ENCODE measurements around the gene RALGPS1.

Gene RALGPS1

GRCh38 chr9:127224178-127224882 is 309.7 kb downstream of the RALGPS1 start:
- peak; percentile 90 for DNase-seq (ENCODE audit: low spot score)

GRCh38 chr9:127224883-127225739 is 310.5 kb downstream of the RALGPS1 start:
- peak; percentile 100 for DNase-seq (ENCODE audit: low spot score)

- DNase-seq (ENCODE audit: low spot score): no peak
Observed at GRCh38 chr9:127225801-127226625, 311.4 kb downstream of the RALGPS1 start.

GRCh38 chr9:127229691-127230417 is 315.3 kb downstream of the RALGPS1 start:
- DNase-seq (ENCODE audit: low spot score): no peak

GRCh38 chr9:127231666-127232065 is 317.1 kb downstream of the RALGPS1 start:
- no peak for DNase-seq (ENCODE audit: low spot score)

GRCh38 chr9:127232833-127233549 is 318.4 kb downstream of the RALGPS1 start:
- no peak for DNase-seq (ENCODE audit: low spot score)

GRCh38 chr9:127233550-127233949 is 319.0 kb downstream of the RALGPS1 start:
- DNase-seq (ENCODE audit: low spot score): no peak

GRCh38 chr9:127233989-127234388 is 319.4 kb downstream of the RALGPS1 start:
- DNase-seq (ENCODE audit: low spot score): no peak

GRCh38 chr9:127237801-127238200 is 323.2 kb downstream of the RALGPS1 start:
- DNase-seq (ENCODE audit: low spot score): no peak

GRCh38 chr9:127241354-127241753 is 326.8 kb downstream of the RALGPS1 start:
- DNase-seq (ENCODE audit: low spot score): no peak

- DNase-seq (ENCODE audit: low spot score): peak; percentile 97
Observed at GRCh38 chr9:127244609-127245601, 330.3 kb downstream of the RALGPS1 start.

GRCh38 chr9:127245637-127246164 is 331.1 kb downstream of the RALGPS1 start:
- DNase-seq (ENCODE audit: low spot score): no peak

- no peak for DNase-seq (ENCODE audit: low spot score)
Observed at GRCh38 chr9:127248241-127248640, 333.7 kb downstream of the RALGPS1 start.

- no peak for DNase-seq (ENCODE audit: low spot score)
Observed at GRCh38 chr9:127249877-127250276, 335.3 kb downstream of the RALGPS1 start.

- no peak for DNase-seq (ENCODE audit: low spot score)
Observed at GRCh38 chr9:127250896-127251391, 336.4 kb downstream of the RALGPS1 start.

GRCh38 chr9:127252410-127253318 is 338.1 kb downstream of the RALGPS1 start:
- no peak for DNase-seq (ENCODE audit: low spot score)

- DNase-seq (ENCODE audit: low spot score): no peak
Observed at GRCh38 chr9:127253446-127253845, 338.9 kb downstream of the RALGPS1 start.

GRCh38 chr9:127255692-127256091 is 341.1 kb downstream of the RALGPS1 start:
- DNase-seq (ENCODE audit: low spot score): no peak
